Heart right ventricle (tissue), 16 donors: ENCODE measurements around the gene MGAT5B. TPM values are rescaled to one million over a fixed set of nuclear protein-coding genes. Genes with fewer than 3 reads are reported as not detected.
A peak's percentile ranks its signal among the peaks of the same experiment; 100 is the strongest.

ENCODE experiments used
- ATAC-seq, 8 donors: fragments of 200-7000 bp; cut with Tn5 transposase; one replicate each; pipeline ENCODE4 v1.9.1; 2020; ENCODE audit warnings: mild to moderate bottlenecking in 8 of 8, moderate library complexity in 8 of 8, moderate number of reproducible peaks in 1 of 8
- DNase-seq, 2 donors: peaks; one replicate each; pipeline ENCODE4 v3.0.0-alpha.2; 2020
- H3K27ac ChIP-seq, 10 donors: fragments of 200-600 bp; sonication (generic) in 2 of 10; one replicate each; pipeline versions ENCODE4 v1.5.0 to v1.8.0; 2020 to 2022; ENCODE audit warnings: mild to moderate bottlenecking in 3 of 10
- H3K27me3 ChIP-seq, 7 donors: fragments of 200-600 bp; one replicate each; pipeline ENCODE4 v1.8.0; 2021 to 2022; ENCODE audit warnings: mild to moderate bottlenecking in 2 of 7
- H3K36me3 ChIP-seq, 9 donors: fragments of 200-600 bp; sonication (generic) in 1 of 9; one replicate each; pipeline versions ENCODE4 v1.5.0 to v1.8.0; 2020 to 2022; ENCODE audit warnings: mild to moderate bottlenecking in 2 of 9
- H3K4me1 ChIP-seq, 9 donors: fragments of 200-600 bp; sonication (generic) in 1 of 9; one replicate each; pipeline versions ENCODE4 v1.5.0 to v1.8.0; 2020 to 2022; ENCODE audit warnings: mild to moderate bottlenecking in 4 of 9
- H3K4me3 ChIP-seq, 10 donors: fragments of 200-600 bp; sonication (generic) in 2 of 10; one replicate each; pipeline versions ENCODE4 v1.5.0 to v1.8.0; 2020 to 2022; ENCODE audit warnings: mild to moderate bottlenecking in 7 of 10, moderate library complexity in 2 of 10
- H3K9me3 ChIP-seq, 11 donors: fragments of 200-600 bp in 10 of 11; sonication (generic) in 2 of 11; one replicate each; pipeline versions ENCODE4 v1.5.0 to v1.8.0; 2013 to 2022; ENCODE audit warnings: mild to moderate bottlenecking in 2 of 11, control low read depth in 1 of 11, moderate library complexity in 1 of 11
- CTCF ChIP-seq, 9 donors: fragments of 200-600 bp; sonication (generic) in 2 of 9; IDR thresholded peaks; one replicate each; pipeline versions ENCODE4 v1.5.0 to v1.8.0; 2021 to 2022; ENCODE audit warnings: antibody characterized with exemption in 9 of 9, mild to moderate bottlenecking in 5 of 9, moderate library complexity in 1 of 9
- WGBS, 2 donors: extraction: QIAGEN DNeasy Blood & Tissue Kit; methylation state at CpG; one replicate each; pipeline ENCODE4 v1.1.7; 2013; ENCODE audit warnings: inconsistent platforms in 1 of 2; 5-methylcytosine and 5-hydroxymethylcytosine counted together
- intact Hi-C, 10 donors: fragments of 100-400 bp; cut with DNase I; formaldehyde crosslinking; loops; one replicate each; pipeline versions ENCODE4 v1.11.1 to v1.14.2; 2022
- polyA plus RNA-seq, 2 donors: library from polyadenylated mRNA; stranded (reverse); fragments of 200-250 nt; gene quantifications; one replicate each; pipeline ENCODE4 v1.2.3, GENCODE V29; 2013
- total RNA-seq, 10 donors: library from RNA; stranded (reverse); fragmentation: NEBNext Ultra II Directional in 3 of 10; extraction: Animal tissue kit (Norgen Biotek cat#: 25700) in 3 of 10; gene quantifications; one replicate each; pipeline versions ENCODE4 v1.2.1 to v1.2.4, GENCODE V29; 2021 to 2023
- donor health status: Arrhythmogenic right ventricular cardiomyopathy.
- donor health status: ischemic (EF 13 %, LVEDD 7.1; RV severe dilation, severe dysfunction).
- donor health status: healthy with polysubstance abuse.
- donor health status: DM: no; HTN: yes; CAD: no.
- donor health status: DM: no; HTN: no; CAD: no.
- donor health status: ischemic (EF 25% LVEDD 6.9; RV normal size, moderate dysfunction).
- donor health status: ischemic (EF 25% LVEDD 5.7; RV mildly dilated, moderate dysfunction).
- donor health status: healthy.
- donor health status: DM: yes; HTN: yes; CAD: no.
- donor health status: Ischemic cardiomyopathy.
- donor health status: ischemic (EF 35%, LVEDD 5.7; RV mildly dilated, moderate dysfunction).
- donor health status: nonischemic (EF 11% LVEDD 7.7; RV severe dilation, severe dysfunction).
- donor health status: DM: yes; HTN: yes; CAD: no.
- donor health status: PGD.
- donor health status: ischemic (EF 29% LVEDD 5.4; RV normal size, mild dysfunction).
- donor health status: nonischemic (EF 23%, LVEDD 6.1; RV moderate dilation, normal function).

MGAT5B gene
- total and polyA plus RNA-seq, 12 donors: 0.09 to 0.29 (median 0.13) TPM; not detected in 8

GRCh38 chr17:76922084-76922483 is 53.9 kb downstream of the MGAT5B start:
- DNase-seq (no peak), ATAC-seq (no peak)
- H3K36me3 ChIP-seq: no peaks in the 10 kb centered on the region
- peaks cover 0 to 39% (median 28%) of the 10 kb centered on the region in 7 donors for H3K27me3 ChIP-seq
- peaks cover 0 to 24% (median 6%) of the 10 kb centered on the region in 9 donors for H3K4me1 ChIP-seq
- WGBS, 2 donors: 40 to 55% methylated on average over 1 of the region's 1 CpG
- no peaks in the 10 kb centered on the region for H3K9me3 ChIP-seq
- no peak overlapping the region for H3K27ac ChIP-seq
- no peak for TF ChIP-seq CTCF (IDR thresholded peaks at IDR 0.05)
- intact Hi-C loops: no loop called here
- no peak overlapping the region for H3K4me3 ChIP-seq

- no peak for TF ChIP-seq CTCF (IDR thresholded peaks at IDR 0.05)
- no peak overlapping the region for H3K4me3 ChIP-seq
- intact Hi-C loops: no loop called here
- no peaks in the 10 kb centered on the region for H3K9me3 ChIP-seq
- peaks cover 0 to 17% (median 6%) of the 10 kb centered on the region in 9 donors for H3K4me1 ChIP-seq
- ATAC-seq (no peak), DNase-seq (no peak)
- 72 to 77% methylated on average over 13 of the region's 13 CpGs for WGBS, 2 donors
- no peak overlapping the region for H3K27ac ChIP-seq
- H3K27me3 ChIP-seq: peaks cover 0 to 39% (median 28%) of the 10 kb centered on the region in 7 donors
- no peaks in the 10 kb centered on the region for H3K36me3 ChIP-seq
These were observed 54.8 kb downstream of the MGAT5B start for GRCh38 chr17:76922967-76923366.

GRCh38 chr17:76923491-76923890 is 55.3 kb downstream of the MGAT5B start:
- Histone ChIP-seq H3K27me3 (peaks cover 0 to 39% (median 28%) of the 10 kb centered on the region in 7 donors), H3K4me1 (peaks cover 0 to 11% (median 5%) of the 10 kb centered on the region in 9 donors), H3K9me3 (no peaks in the 10 kb centered on the region), H3K27ac (no peak overlapping the region), H3K4me3 (no peak overlapping the region), H3K36me3 (no peaks in the 10 kb centered on the region)
- intact Hi-C loops: no loop called here
- 77 to 78% methylated on average over 13 of the region's 13 CpGs for WGBS, 2 donors
- no peak for TF ChIP-seq CTCF (IDR thresholded peaks at IDR 0.05)
- ATAC-seq: peak in 1 of 8 donors; percentile 13
- no peak for DNase-seq

GRCh38 chr17:76924345-76925342 is 56.4 kb downstream of the MGAT5B start:
- peaks cover 0 to 10% (median 5%) of the 10 kb centered on the region in 9 donors for H3K4me1 ChIP-seq
- H3K27me3 ChIP-seq: peaks cover 0 to 37% (median 28%) of the 10 kb centered on the region in 7 donors
- H3K4me3 ChIP-seq: no peak overlapping the region
- no peak for TF ChIP-seq CTCF (IDR thresholded peaks at IDR 0.05)
- DNase-seq (no peak), ATAC-seq (peak in 1 of 8 donors; percentile 16)
- no peak overlapping the region for H3K27ac ChIP-seq
- intact Hi-C loops: no loop called here
- H3K9me3 ChIP-seq: no peaks in the 10 kb centered on the region
- WGBS, 2 donors: 73 to 77% methylated on average over 28 to 30 of the region's 32 CpGs
- H3K36me3 ChIP-seq: no peaks in the 10 kb centered on the region
